Smooth muscle cell (in vitro differentiated cells): ENCODE measurements around the gene OXNAD1. TPM values are rescaled to one million over a fixed set of nuclear protein-coding genes. Genes with fewer than 3 reads are reported as not detected.

Experiments
- DNase-seq: peaks from one replicate; lab custom pipeline; 2025; ENCODE audit not compliant: unreplicated experiment; lab: John Stamatoyannopoulos, UW
- H2AFZ ChIP-seq: fragments of 200-600 bp; sonication (generic); 2 replicates; pipeline ENCODE4 v1.6.0; 2016; ENCODE audit warnings: antibody characterized with exemption, low read depth, mild to moderate bottlenecking
- H3F3A ChIP-seq: fragments of 200-600 bp; sonication (generic); 2 replicates; pipeline ENCODE4 v1.6.0; 2017; ENCODE audit warnings: antibody characterized with exemption, low read depth
- H3K27ac ChIP-seq: fragments of 200-600 bp; sonication (generic); 2 replicates; pipeline ENCODE4 v1.5.1; 2016; ENCODE audit warnings: low read depth, mild to moderate bottlenecking
- H3K27me3 ChIP-seq: fragments of 200-600 bp; sonication (generic); 2 replicates; pipeline ENCODE4 v1.6.1; 2016; ENCODE audit warnings: low read depth, mild to moderate bottlenecking
- H3K36me3 ChIP-seq: fragments of 200-600 bp; sonication (generic); 2 replicates; pipeline ENCODE4 v1.5.1; 2016; ENCODE audit warnings: low read depth
- H3K4me1 ChIP-seq: fragments of 200-600 bp; sonication (generic); 2 replicates; pipeline ENCODE4 v1.5.1; 2016; ENCODE audit warnings: low read depth
- H3K4me2 ChIP-seq: fragments of 200-600 bp; sonication (generic); 2 replicates; pipeline ENCODE4 v1.6.0; 2016; ENCODE audit warnings: mild to moderate bottlenecking
- H3K4me3 ChIP-seq: fragments of 200-600 bp; sonication (generic); 2 replicates; pipeline ENCODE4 v1.5.1; 2016; ENCODE audit warnings: mild to moderate bottlenecking
- H3K79me2 ChIP-seq: fragments of 200-600 bp; sonication (generic); 2 replicates; pipeline ENCODE4 v1.6.0; 2016; ENCODE audit warnings: low read depth, mild to moderate bottlenecking
- H3K9ac ChIP-seq: fragments of 200-600 bp; sonication (generic); 2 replicates; pipeline ENCODE4 v1.6.0; 2016; ENCODE audit warnings: low read depth
- H3K9me3 ChIP-seq: fragments of 200-600 bp; sonication (generic); replicated peaks from 2 replicates; pipeline ENCODE4 v1.5.1; 2016; ENCODE audit warnings: low read depth
- H4K20me1 ChIP-seq: fragments of 200-600 bp; sonication (generic); 2 replicates; pipeline ENCODE4 v1.6.0; 2016; ENCODE audit warnings: low read depth
- CTCF ChIP-seq: fragments of 200-600 bp; sonication (generic); IDR thresholded peaks from 2 replicates; pipeline ENCODE4 v1.5.1; 2017; ENCODE audit warnings: borderline replicate concordance, mild to moderate bottlenecking, antibody characterized with exemption; ENCODE audit not compliant: insufficient read depth, poor library complexity, severe bottlenecking
- WGBS: methylation state at CpG from one replicate; pipeline ENCODE4 v1.1.7; 2016; ENCODE audit warnings: low lambda C conversion rate; 5-methylcytosine and 5-hydroxymethylcytosine counted together
- polyA plus RNA-seq: library from polyadenylated mRNA; unstranded; fragments of >200 nt; fragmentation: Nextera tagmentation; extraction: Ambion mirVana; gene quantifications from 2 replicates; pipeline ENCODE4 v1.2.1, GENCODE V29; 2016
- total RNA-seq: library from RNA; depleted of rRNA; stranded (reverse); fragments of >200 nt; gene quantifications from 2 replicates; pipeline ENCODE4 v1.2.3, GENCODE V29; 2014

The OXNAD1 gene
- total and polyA plus RNA-seq, 2 experiments from 2014 or later = 12.4 to 15.7 TPM

GRCh38 chr3:16252243-16252978, 12.6 kb upstream of the OXNAD1 start:
- Histone ChIP-seq H2AFZ (no peak overlapping the region), H3K4me1 (peaks cover 8% of the 10 kb centered on the region), H3K4me3 (no peak overlapping the region), H3K27ac (no peak overlapping the region), H3K79me2 (no peaks in the 10 kb centered on the region), H3F3A (no peaks in the 10 kb centered on the region), H3K36me3 (no peaks in the 10 kb centered on the region), H4K20me1 (no peaks in the 10 kb centered on the region), H3K4me2 (no peak overlapping the region), H3K27me3 (no peaks in the 10 kb centered on the region), H3K9ac (no peak overlapping the region), H3K9me3 (no peaks in the 10 kb centered on the region)
- 73% methylated on average over 7 of the region's 7 CpGs for WGBS
- DNase-seq = no peak
- TF ChIP-seq CTCF = no peak

- H3K79me2 ChIP-seq = no peaks in the 10 kb centered on the region
- no peak for DNase-seq
- H3K27ac ChIP-seq = no peak overlapping the region
- H3K27me3 ChIP-seq = no peaks in the 10 kb centered on the region
- no peak overlapping the region for H3K9ac ChIP-seq
- TF ChIP-seq CTCF = no peak
- H2AFZ ChIP-seq = no peak overlapping the region
- H4K20me1 ChIP-seq = no peaks in the 10 kb centered on the region
- H3K36me3 ChIP-seq = no peaks in the 10 kb centered on the region
- 97% methylated on average over 2 of the region's 2 CpGs for WGBS
- H3K4me2 ChIP-seq = no peak overlapping the region
- peaks cover 8% of the 10 kb centered on the region for H3K4me1 ChIP-seq
- no peaks in the 10 kb centered on the region for H3F3A ChIP-seq
- H3K4me3 ChIP-seq = no peak overlapping the region
- no peaks in the 10 kb centered on the region for H3K9me3 ChIP-seq
Observed at GRCh38 chr3:16252988-16253387, 12.0 kb upstream of the OXNAD1 start.

- TF ChIP-seq CTCF = no peak
- Histone ChIP-seq H3K9ac (no peak overlapping the region), H3K27me3 (no peaks in the 10 kb centered on the region), H3F3A (no peaks in the 10 kb centered on the region), H3K4me3 (no peak overlapping the region), H3K9me3 (no peaks in the 10 kb centered on the region), H4K20me1 (no peaks in the 10 kb centered on the region), H3K4me2 (no peak overlapping the region), H3K27ac (no peak overlapping the region), H3K79me2 (no peaks in the 10 kb centered on the region), H2AFZ (no peak overlapping the region), H3K4me1 (peaks cover 8% of the 10 kb centered on the region), H3K36me3 (no peaks in the 10 kb centered on the region)
- WGBS = 84% methylated on average over 7 of the region's 7 CpGs
- no peak for DNase-seq
Observed at GRCh38 chr3:16253601-16254000, 11.4 kb upstream of the OXNAD1 start.

GRCh38 chr3:16254916-16255315, 10.1 kb upstream of the OXNAD1 start:
- TF ChIP-seq CTCF = no peak

More at GRCh38 chr3:16254916-16255315, 10.1 kb upstream of the OXNAD1 start:
- Histone ChIP-seq H3K4me1 (peaks cover 8% of the 10 kb centered on the region), H3K36me3 (peaks cover 1% of the 10 kb centered on the region), H3K79me2 (no peaks in the 10 kb centered on the region), H3K9ac (no peak overlapping the region), H2AFZ (no peak overlapping the region), H3K27me3 (no peaks in the 10 kb centered on the region), H3K4me2 (no peak overlapping the region), H3K9me3 (no peaks in the 10 kb centered on the region), H3K27ac (no peak overlapping the region), H3F3A (no peaks in the 10 kb centered on the region), H4K20me1 (no peaks in the 10 kb centered on the region), H3K4me3 (no peak overlapping the region)
- no peak for DNase-seq
- WGBS = 90% methylated on average over 5 of the region's 5 CpGs
